ENCODE results near the gene ICAM5. TPM values are rescaled to one million over a fixed set of nuclear protein-coding genes. Genes with fewer than 3 reads are reported as not detected.

ICAM5 gene
- total and polyA plus RNA-seq, 9 of the 15 experiments (the other 6 are each of a cell fraction or from before 2014, with no cell fraction given), result 0.10 to 114 (median 13.7) TPM

DNA sequence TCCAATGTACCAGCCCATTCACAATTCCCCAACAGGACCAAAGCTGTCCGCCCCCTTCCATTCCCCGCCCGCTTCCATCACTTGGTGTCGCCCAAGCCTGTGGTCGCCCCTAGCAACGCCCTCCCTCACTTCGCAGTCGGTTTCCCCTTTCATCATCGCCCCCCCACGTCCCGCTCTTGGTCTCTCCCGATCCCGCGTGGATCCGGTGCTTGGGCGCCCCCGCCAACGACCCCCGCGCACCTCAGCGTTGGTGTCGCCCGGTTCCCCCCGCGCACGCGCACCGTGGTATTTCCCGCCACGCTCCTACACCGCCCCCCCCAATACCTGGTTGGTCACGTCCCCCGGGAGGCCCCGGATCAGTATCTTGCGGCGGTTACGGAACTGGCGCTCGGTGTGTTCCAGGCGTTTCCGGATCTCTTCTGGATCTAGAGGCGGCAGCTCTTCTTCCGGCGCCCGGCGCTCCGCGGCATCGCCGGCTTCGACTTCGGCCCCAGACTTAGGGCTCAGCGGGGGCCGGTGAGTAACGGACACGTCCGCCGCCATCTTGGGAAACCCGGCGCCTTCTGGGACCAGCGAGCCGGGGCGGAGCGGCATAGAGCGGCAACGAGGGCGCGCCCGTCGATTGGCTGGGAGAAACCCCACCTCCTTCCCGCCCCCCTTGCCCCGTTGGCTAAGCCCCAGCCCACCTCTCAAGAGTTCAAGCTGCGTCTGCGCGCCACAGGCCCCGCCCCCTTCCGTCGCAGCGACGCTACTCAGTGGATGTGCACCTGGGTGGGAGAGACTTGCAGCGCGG, 43.4 kb downstream of the ICAM5 start, which contains the start of gene RAVER1 (continued):
- TF ChIP-seq PHF20 (IDR thresholded peaks at IDR 0.05; ENCODE audit: partially characterized antibody) (peak; percentile 62), PTBP1 (IDR thresholded peaks at IDR 0.05; ENCODE audit: low read depth, low read length) (0 out of 2 replicates have a peak, but pooled peaks have one; percentile 29), BRCA1 (IDR thresholded peaks at IDR 0.05) (no peak), BRCA1 (CRISPR knock-in tag; IDR thresholded peaks at IDR 0.05) (0 out of 2 replicates have a peak, but pooled peaks have one; percentile 84), YY1 (IDR thresholded peaks at IDR 0.05; ENCODE audit: borderline replicate concordance in 1 of 3, control insufficient read depth in 1 of 3, extremely low read depth in 1 of 3, insufficient read depth in 3 of 3, insufficient read length in 1 of 3, insufficient replicate concordance in 2 of 3, low read depth in 1 of 3, low read length in 2 of 3) (peak; percentile 79 to 98 (median 96)), MXD1 (CRISPR knock-in tag; IDR thresholded peaks at IDR 0.05; ENCODE audit: borderline replicate concordance, poor library complexity, severe bottlenecking) (peak; percentile 50), RAD21 (CRISPR knock-in tag; conservative IDR thresholded peaks at IDR 0.05 in 1 of 2, IDR thresholded peaks at IDR 0.05 in 1 of 2) (0 out of 4 replicates have a peak, but pooled peaks of 1 of the 2 experiments have one; percentile 3), GTF2E2 (tag; IDR thresholded peaks at IDR 0.05) (peak; percentile 90; the same call in 1 of the 2 replicates), SAP30 (IDR thresholded peaks at IDR 0.05; ENCODE audit: borderline replicate concordance, insufficient read depth, low read depth, low read length, poor library complexity, severe bottlenecking) (peak; percentile 87), SRF (CRISPR knock-in tag; IDR thresholded peaks at IDR 0.05) (0 out of 4 replicates have a peak, but pooled peaks of 1 of the 2 experiments have one; percentile 16), DIDO1 (tag; IDR thresholded peaks at IDR 0.05; ENCODE audit: low read depth) (0 out of 2 replicates have a peak, but pooled peaks have one; percentile 18), THRA (IDR thresholded peaks at IDR 0.05) (no peak), SRSF1 (IDR thresholded peaks at IDR 0.05; ENCODE audit: low read depth, low read length) (0 out of 2 replicates have a peak, but pooled peaks have one; percentile 64), SREBF2 (CRISPR knock-in tag; IDR thresholded peaks at IDR 0.05) (0 out of 2 replicates have a peak, but pooled peaks have one; percentile 23), MTA3 (IDR thresholded peaks at IDR 0.05; ENCODE audit: borderline replicate concordance) (peak; percentile 83; the same call in 1 of the 2 replicates), SREBF1 (IDR thresholded peaks at IDR 0.05; ENCODE audit: borderline replicate concordance, low read depth, low read length) (peak; percentile 70; the same call in 1 of the 2 replicates), ERF (CRISPR knock-in tag; IDR thresholded peaks at IDR 0.05) (0 out of 2 replicates have a peak, but pooled peaks have one; percentile 72)
- TF ChIP-seq, protein P1, sequence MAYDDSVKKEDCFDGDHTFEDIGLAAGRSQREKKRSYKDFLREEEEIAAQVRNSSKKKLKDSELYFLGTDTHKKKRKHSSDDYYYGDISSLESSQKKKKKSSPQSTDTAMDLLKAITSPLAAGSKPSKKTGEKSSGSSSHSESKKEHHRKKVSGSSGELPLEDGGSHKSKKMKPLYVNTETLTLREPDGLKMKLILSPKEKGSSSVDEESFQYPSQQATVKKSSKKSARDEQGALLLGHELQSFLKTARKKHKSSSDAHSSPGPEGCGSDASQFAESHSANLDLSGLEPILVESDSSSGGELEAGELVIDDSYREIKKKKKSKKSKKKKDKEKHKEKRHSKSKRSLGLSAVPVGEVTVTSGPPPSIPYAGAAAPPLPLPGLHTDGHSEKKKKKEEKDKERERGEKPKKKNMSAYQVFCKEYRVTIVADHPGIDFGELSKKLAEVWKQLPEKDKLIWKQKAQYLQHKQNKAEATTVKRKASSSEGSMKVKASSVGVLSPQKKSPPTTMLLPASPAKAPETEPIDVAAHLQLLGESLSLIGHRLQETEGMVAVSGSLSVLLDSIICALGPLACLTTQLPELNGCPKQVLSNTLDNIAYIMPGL (CRISPR knock-in tag; IDR thresholded peaks at IDR 0.05), result 0 out of 2 replicates have a peak, but pooled peaks have one; percentile 67
- TF ChIP-seq, protein P2, sequence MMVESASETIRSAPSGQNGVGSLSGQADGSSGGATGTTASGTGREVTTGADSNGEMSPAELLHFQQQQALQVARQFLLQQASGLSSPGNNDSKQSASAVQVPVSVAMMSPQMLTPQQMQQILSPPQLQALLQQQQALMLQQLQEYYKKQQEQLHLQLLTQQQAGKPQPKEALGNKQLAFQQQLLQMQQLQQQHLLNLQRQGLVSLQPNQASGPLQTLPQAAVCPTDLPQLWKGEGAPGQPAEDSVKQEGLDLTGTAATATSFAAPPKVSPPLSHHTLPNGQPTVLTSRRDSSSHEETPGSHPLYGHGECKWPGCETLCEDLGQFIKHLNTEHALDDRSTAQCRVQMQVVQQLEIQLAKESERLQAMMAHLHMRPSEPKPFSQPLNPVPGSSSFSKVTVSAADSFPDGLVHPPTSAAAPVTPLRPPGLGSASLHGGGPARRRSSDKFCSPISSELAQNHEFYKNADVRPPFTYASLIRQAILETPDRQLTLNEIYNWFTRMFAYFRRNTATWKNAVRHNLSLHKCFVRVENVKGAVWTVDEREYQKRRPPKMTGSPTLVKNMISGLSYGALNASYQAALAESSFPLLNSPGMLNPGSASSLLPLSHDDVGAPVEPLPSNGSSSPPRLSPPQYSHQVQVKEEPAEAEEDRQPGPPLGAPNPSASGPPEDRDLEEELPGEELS (CRISPR knock-in tag; IDR thresholded peaks at IDR 0.05; ENCODE audit: borderline replicate concordance), result peak; percentile 92

Data from K562 (cell line).